Activated CD8-positive, alpha-beta memory T cell treated with anti-CD3 and anti-CD28 coated beads, Interleukin-2, amount 50 U/mL, for 24 hours (primary cell): ENCODE data around the gene COLEC11.

Source experiments
- DNase-seq: peaks from one replicate; pipeline ENCODE4 v3.0.0-alpha.2; 2020; ENCODE audit errors: extremely low read depth

The COLEC11 gene

GRCh38 chr2:3675687-3676086 is 80.8 kb downstream of the COLEC11 start:
- DNase-seq: no peak

GRCh38 chr2:3677436-3677835 is 82.5 kb downstream of the COLEC11 start:
- DNase-seq: no peak

GRCh38 chr2:3678212-3678611 is 83.3 kb downstream of the COLEC11 start:
- no peak for DNase-seq

GRCh38 chr2:3679180-3679579 is 84.3 kb downstream of the COLEC11 start:
- no peak for DNase-seq

GRCh38 chr2:3679616-3680393 is 84.9 kb downstream of the COLEC11 start:
- DNase-seq: no peak

GRCh38 chr2:3680548-3681345 is 85.8 kb downstream of the COLEC11 start:
- DNase-seq: no peak

- DNase-seq: no peak
These were observed 86.7 kb downstream of the COLEC11 start for GRCh38 chr2:3681625-3682024.

GRCh38 chr2:3682811-3683210 is 87.9 kb downstream of the COLEC11 start:
- no peak for DNase-seq

- no peak for DNase-seq
These were observed 89.0 kb downstream of the COLEC11 start for GRCh38 chr2:3683748-3684454.

- no peak for DNase-seq
These were observed 95.3 kb downstream of the COLEC11 start for GRCh38 chr2:3689998-3690748.

GRCh38 chr2:3692375-3692774 is 97.5 kb downstream of the COLEC11 start:
- no peak for DNase-seq
